HEK293 (cell line): ENCODE data around the gene CCDC85C.
A peak's percentile ranks its signal among the peaks of the same experiment; 100 is the strongest.

ENCODE experiments used
- CTCF ChIA-PET: fragments of 350-600 bp; formaldehyde crosslinking; extraction: SDS; loops from one replicate; lab custom pipeline; 2021; ENCODE audit warnings: antibody characterized with exemption; lab: Yijun Ruan, JAX
- POLR2A ChIA-PET: fragments of 300-600 bp; formaldehyde crosslinking; extraction: SDS; loops from one replicate; lab custom pipeline; 2020; ENCODE audit warnings: antibody characterized with exemption, inconsistent platforms; lab: Yijun Ruan, JAX
- H3K27ac ChIP-seq: fragments of 200-500 bp; sonication (Bioruptor generic); 2 replicates; pipeline ENCODE4 v1.5.1; 2014; ENCODE audit warnings: low read depth, low read length, control low read depth, inconsistent platforms; ENCODE audit errors: extremely low read depth
- H3K36me3 ChIP-seq, 2 experiments: fragments of 200-500 bp in 1 of 2; sonication (Bioruptor generic) in 1 of 2; 1 replicate in 1 of 2; 2 replicates in 1 of 2; pipeline ENCODE4 v1.5.1; 2014 to 2017; ENCODE audit warnings: inconsistent platforms in 2 of 2, low read length in 2 of 2; ENCODE audit not compliant: control insufficient read depth in 2 of 2, insufficient read depth in 1 of 2
- H3K4me1 ChIP-seq: fragments of 200-500 bp; sonication (Bioruptor generic); 2 replicates; pipeline ENCODE4 v1.5.1; 2014; ENCODE audit warnings: mild to moderate bottlenecking, low read length, inconsistent platforms; ENCODE audit not compliant: control insufficient read depth, insufficient read depth
- H3K4me3 ChIP-seq: 2 replicates; pipeline ENCODE4 v1.5.1; 2011; ENCODE audit warnings: low read depth, mild to moderate bottlenecking, control low read depth, low read length, moderate library complexity
- H3K9me3 ChIP-seq: fragments of 200-500 bp; sonication (Bioruptor generic); 2 replicates; pipeline ENCODE4 v1.5.1; 2014; ENCODE audit warnings: low read depth, low read length, inconsistent platforms; ENCODE audit not compliant: control insufficient read depth, insufficient read depth
- AEBP2 ChIP-seq: fragments of 450-650 bp; formaldehyde crosslinking; IDR thresholded peaks from 2 replicates; pipeline ENCODE4 v1.5.1; 2016; ENCODE audit warnings: missing biosample characterization, missing genetic modification characterization, borderline replicate concordance
- BCL11B ChIP-seq: fragments of 450-650 bp; formaldehyde crosslinking; IDR thresholded peaks from 2 replicates; pipeline ENCODE4 v1.5.1; 2016; ENCODE audit warnings: low read depth, missing biosample characterization, missing genetic modification characterization
- GFI1B ChIP-seq: fragments of 450-650 bp; formaldehyde crosslinking; IDR thresholded peaks from 2 replicates; pipeline ENCODE4 v1.5.1; 2016; ENCODE audit warnings: missing biosample characterization, missing genetic modification characterization
- REST ChIP-seq: fragments of 450-650 bp; formaldehyde crosslinking; IDR thresholded peaks from 2 replicates; pipeline ENCODE4 v1.5.1; 2016; ENCODE audit warnings: missing biosample characterization, missing genetic modification characterization
- YY2 ChIP-seq: fragments of 450-650 bp; formaldehyde crosslinking; IDR thresholded peaks from 2 replicates; pipeline ENCODE4 v1.5.1; 2016; ENCODE audit warnings: missing biosample characterization, missing genetic modification characterization
- ZBTB20 ChIP-seq: fragments of 450-650 bp; formaldehyde crosslinking; IDR thresholded peaks from 2 replicates; pipeline ENCODE4 v1.5.1; 2016; ENCODE audit warnings: missing biosample characterization, missing genetic modification characterization
- ZBTB26 ChIP-seq: fragments of 450-650 bp; formaldehyde crosslinking; optimal IDR thresholded peaks from 2 replicates; pipeline ENCODE3; 2016; ENCODE audit warnings: missing biosample characterization, mild to moderate bottlenecking, missing genetic modification characterization
- ZFHX2 ChIP-seq: fragments of 450-650 bp; formaldehyde crosslinking; conservative IDR thresholded peaks from 2 replicates; pipeline ENCODE4 v1.5.1; 2016; ENCODE audit warnings: missing biosample characterization, missing genetic modification characterization
- ZNF114 ChIP-seq: fragments of 450-650 bp; formaldehyde crosslinking; IDR thresholded peaks from 2 replicates; pipeline ENCODE4 v1.5.0; 2017; ENCODE audit warnings: missing biosample characterization, missing genetic modification characterization
- ZNF140 ChIP-seq: fragments of 450-650 bp; formaldehyde crosslinking; IDR thresholded peaks from 2 replicates; pipeline ENCODE4 v1.5.1; 2016; ENCODE audit warnings: missing biosample characterization, missing genetic modification characterization
- ZNF169 ChIP-seq: fragments of 450-650 bp; formaldehyde crosslinking; IDR thresholded peaks from 2 replicates; pipeline ENCODE4 v1.5.1; 2016; ENCODE audit warnings: missing biosample characterization, missing genetic modification characterization
- ZNF2 ChIP-seq: fragments of 450-650 bp; formaldehyde crosslinking; IDR thresholded peaks from 2 replicates; pipeline ENCODE4 v1.5.1; 2016; ENCODE audit warnings: missing biosample characterization, missing genetic modification characterization
- ZNF37A ChIP-seq: fragments of 450-650 bp; IDR thresholded peaks from 2 replicates; pipeline ENCODE4 v1.5.1; 2018; ENCODE audit warnings: missing biosample characterization, missing genetic modification characterization
- ZNF521 ChIP-seq: fragments of 450-650 bp; formaldehyde crosslinking; IDR thresholded peaks from 2 replicates; pipeline ENCODE4 v1.5.1; 2017; ENCODE audit warnings: missing biosample characterization, mild to moderate bottlenecking, missing genetic modification characterization
- ZNF549 ChIP-seq: fragments of 450-650 bp; IDR thresholded peaks from 2 replicates; pipeline ENCODE4 v1.5.1; 2018; ENCODE audit warnings: missing biosample characterization, missing genetic modification characterization, mild to moderate bottlenecking, inconsistent platforms, moderate library complexity
- ZNF558 ChIP-seq: fragments of 450-650 bp; formaldehyde crosslinking; IDR thresholded peaks from 2 replicates; pipeline ENCODE4 v1.5.1; 2016; ENCODE audit warnings: missing biosample characterization, missing genetic modification characterization
- ZNF621 ChIP-seq: fragments of 450-650 bp; formaldehyde crosslinking; IDR thresholded peaks from 2 replicates; pipeline ENCODE4 v1.5.1; 2017; ENCODE audit warnings: missing biosample characterization, missing genetic modification characterization
- ZNF629 ChIP-seq: fragments of 450-650 bp; formaldehyde crosslinking; IDR thresholded peaks from 2 replicates; pipeline ENCODE4 v1.5.1; 2017; ENCODE audit warnings: missing biosample characterization, missing genetic modification characterization
- ZNF639 ChIP-seq: fragments of 450-650 bp; formaldehyde crosslinking; IDR thresholded peaks from 2 replicates; pipeline ENCODE4 v1.5.1; 2016; ENCODE audit warnings: missing biosample characterization, missing genetic modification characterization
- ZNF776 ChIP-seq: fragments of 450-650 bp; formaldehyde crosslinking; IDR thresholded peaks from 2 replicates; pipeline ENCODE4 v1.5.0; 2017; ENCODE audit warnings: missing biosample characterization, missing genetic modification characterization, borderline replicate concordance
- ZNF791 ChIP-seq: fragments of 450-650 bp; formaldehyde crosslinking; IDR thresholded peaks from 2 replicates; pipeline ENCODE4 v1.5.1; 2016; ENCODE audit warnings: missing biosample characterization, missing genetic modification characterization
- ZNF837 ChIP-seq: fragments of 450-650 bp; formaldehyde crosslinking; IDR thresholded peaks from 2 replicates; pipeline ENCODE4 v1.5.1; 2016; ENCODE audit warnings: missing biosample characterization, missing genetic modification characterization
- ZNF843 ChIP-seq: fragments of 450-650 bp; formaldehyde crosslinking; IDR thresholded peaks from 2 replicates; pipeline ENCODE4 v1.5.1; 2016; ENCODE audit warnings: missing biosample characterization, missing genetic modification characterization

CCDC85C gene

GRCh38 chr14:99632410-99633035 is 28.5 kb upstream of the CCDC85C start:
- Histone ChIP-seq H3K27ac (no peak overlapping the region), H3K9me3 (no peaks in the 10 kb centered on the region)
- POLR2A ChIA-PET = no interaction called here
- no peak for TF ChIP-seq ZNF639 (tag by site-specific recombination)
- peak; percentile 38; the same call in 1 of the 2 replicates for TF ChIP-seq ZFHX2 (tag by site-specific recombination)
- TF ChIP-seq ZNF621 = no peak
- TF ChIP-seq YY2 = no peak
- TF ChIP-seq, all 188 proteins: peak for 1
- H3K4me3 ChIP-seq = no peak overlapping the region
- CTCF ChIA-PET = interaction anchor here (1.2 kb wide), 1 partner anchor 12 kb away, joined by 3 read pairs; no protein-coding TSS in a partner anchor
- H3K4me1 ChIP-seq = no peaks in the 10 kb centered on the region
- no peaks in the 10 kb centered on the region for H3K36me3 ChIP-seq

GRCh38 chr14:99630202-99630601 is 26.2 kb upstream of the CCDC85C start:
- H3K36me3 ChIP-seq = no peaks in the 10 kb centered on the region
- no peaks in the 10 kb centered on the region for H3K9me3 ChIP-seq
- no peak overlapping the region for H3K27ac ChIP-seq
- TF ChIP-seq REST (tag by site-specific recombination) (no peak), ZBTB20 (tag by site-specific recombination) (no peak), ZNF629 (tag by site-specific recombination) (no peak), ZNF558 (no peak), AEBP2 (no peak), ZNF549 (tag by site-specific recombination) (no peak), ZNF2 (tag by site-specific recombination) (no peak), ZNF114 (tag by site-specific recombination) (no peak), ZNF837 (tag by site-specific recombination) (no peak), ZNF37A (tag by site-specific recombination) (no peak), GFI1B (tag by site-specific recombination) (no peak), ZNF169 (no peak), ZNF776 (no peak), ZNF791 (tag by site-specific recombination) (no peak), ZNF521 (tag by site-specific recombination) (no peak), ZNF843 (tag by site-specific recombination) (no peak), BCL11B (tag by site-specific recombination) (no peak), ZBTB26 (tag by site-specific recombination) (no peak), ZNF140 (tag by site-specific recombination) (no peak)
- POLR2A ChIA-PET = no interaction called here
- CTCF ChIA-PET = interaction anchor here (0.7 to 1.6 kb wide), 4 partner anchors 25 to 250 kb away, joined by 3 read pairs; no protein-coding TSS in a partner anchor
- no peak overlapping the region for H3K4me3 ChIP-seq
- H3K4me1 ChIP-seq = no peaks in the 10 kb centered on the region
